ENCODE results near the gene COX7A1. TPM values are rescaled to one million over a fixed set of nuclear protein-coding genes. Genes with fewer than 3 reads are reported as not detected.

The COX7A1 gene
- total and polyA plus RNA-seq, 2 donors, result 40.4 to 45.0 TPM

- H3K9me3 ChIP-seq (ENCODE audit: control insufficient read depth in 2 of 2, insufficient read depth in 1 of 2, low read length in 1 of 2), result no peaks in the 10 kb centered on the region
- 96% methylated on average over 5 of the region's 5 CpGs for WGBS
- no peaks in the 10 kb centered on the region for H3K4me1 ChIP-seq (ENCODE audit: control insufficient read depth in 2 of 2, insufficient read depth in 2 of 2, low read length in 2 of 2)
- DNase-seq (ENCODE audit: low read depth in 6 of 9, low spot score in 9 of 9), result no peak
- H3K36me3 ChIP-seq (ENCODE audit: control insufficient read depth in 2 of 2, insufficient read depth in 2 of 2, low read length in 1 of 2), result peaks cover 34 to 47% of the 10 kb centered on the region in 2 donors
- no peak overlapping the region for H3K27ac ChIP-seq (ENCODE audit: low read depth in 1 of 2, low read length in 1 of 2)
- no peak overlapping the region for H3K4me3 ChIP-seq (ENCODE audit: low read length in 2 of 2)
- H3K27me3 ChIP-seq (ENCODE audit: control insufficient read depth in 2 of 2, insufficient read depth in 1 of 2, low read length in 1 of 2), result no peaks in the 10 kb centered on the region
These were observed 45.3 kb downstream of the COX7A1 start for GRCh38 chr19:36106991-36107390.

GRCh38 chr19:36106441-36106840 lies 45.8 kb downstream of the COX7A1 start:
- 97% methylated on average over 6 of the region's 6 CpGs for WGBS
- DNase-seq (ENCODE audit: low read depth in 6 of 9, low spot score in 9 of 9), result no peak
- Histone ChIP-seq H3K36me3 (ENCODE audit: control insufficient read depth in 2 of 2, insufficient read depth in 2 of 2, low read length in 1 of 2) (peaks cover 38 to 53% of the 10 kb centered on the region in 2 donors), H3K27ac (ENCODE audit: low read depth in 1 of 2, low read length in 1 of 2) (no peak overlapping the region), H3K27me3 (ENCODE audit: control insufficient read depth in 2 of 2, insufficient read depth in 1 of 2, low read length in 1 of 2) (no peaks in the 10 kb centered on the region), H3K4me3 (ENCODE audit: low read length in 2 of 2) (no peak overlapping the region), H3K4me1 (ENCODE audit: control insufficient read depth in 2 of 2, insufficient read depth in 2 of 2, low read length in 2 of 2) (no peaks in the 10 kb centered on the region), H3K9me3 (ENCODE audit: control insufficient read depth in 2 of 2, insufficient read depth in 1 of 2, low read length in 1 of 2) (no peaks in the 10 kb centered on the region)

- Histone ChIP-seq H3K4me3 (ENCODE audit: low read length in 2 of 2) (no peak overlapping the region), H3K27me3 (ENCODE audit: control insufficient read depth in 2 of 2, insufficient read depth in 1 of 2, low read length in 1 of 2) (no peaks in the 10 kb centered on the region), H3K36me3 (ENCODE audit: control insufficient read depth in 2 of 2, insufficient read depth in 2 of 2, low read length in 1 of 2) (peaks cover 48 to 67% of the 10 kb centered on the region in 2 donors), H3K27ac (ENCODE audit: low read depth in 1 of 2, low read length in 1 of 2) (no peak overlapping the region), H3K4me1 (ENCODE audit: control insufficient read depth in 2 of 2, insufficient read depth in 2 of 2, low read length in 2 of 2) (no peaks in the 10 kb centered on the region), H3K9me3 (ENCODE audit: control insufficient read depth in 2 of 2, insufficient read depth in 1 of 2, low read length in 1 of 2) (no peaks in the 10 kb centered on the region)
- DNase-seq (ENCODE audit: low read depth in 6 of 9, low spot score in 9 of 9), result no peak
- 97% methylated on average over 12 of the region's 12 CpGs for WGBS
These were observed 48.2 kb downstream of the COX7A1 start for GRCh38 chr19:36103842-36104552.

GRCh38 chr19:36103040-36103626 lies 49.1 kb downstream of the COX7A1 start:
- Histone ChIP-seq H3K9me3 (ENCODE audit: control insufficient read depth in 2 of 2, insufficient read depth in 1 of 2, low read length in 1 of 2) (no peaks in the 10 kb centered on the region), H3K36me3 (ENCODE audit: control insufficient read depth in 2 of 2, insufficient read depth in 2 of 2, low read length in 1 of 2) (peaks cover 51 to 68% of the 10 kb centered on the region in 2 donors), H3K27ac (ENCODE audit: low read depth in 1 of 2, low read length in 1 of 2) (no peak overlapping the region), H3K27me3 (ENCODE audit: control insufficient read depth in 2 of 2, insufficient read depth in 1 of 2, low read length in 1 of 2) (no peaks in the 10 kb centered on the region), H3K4me3 (ENCODE audit: low read length in 2 of 2) (no peak overlapping the region), H3K4me1 (ENCODE audit: control insufficient read depth in 2 of 2, insufficient read depth in 2 of 2, low read length in 2 of 2) (no peaks in the 10 kb centered on the region)
- WGBS, result 95% methylated on average over 24 of the region's 24 CpGs
- DNase-seq (ENCODE audit: low read depth in 6 of 9, low spot score in 9 of 9), result no peak

- H3K27ac ChIP-seq (ENCODE audit: low read depth in 1 of 2, low read length in 1 of 2), result no peak overlapping the region
- peaks cover 55 to 79% of the 10 kb centered on the region in 2 donors for H3K36me3 ChIP-seq (ENCODE audit: control insufficient read depth in 2 of 2, insufficient read depth in 2 of 2, low read length in 1 of 2)
- no peak for DNase-seq (ENCODE audit: low read depth in 6 of 9, low spot score in 9 of 9)
- 98% methylated on average over 27 of the region's 27 CpGs for WGBS
- no peaks in the 10 kb centered on the region for H3K9me3 ChIP-seq (ENCODE audit: control insufficient read depth in 2 of 2, insufficient read depth in 1 of 2, low read length in 1 of 2)
- no peaks in the 10 kb centered on the region for H3K4me1 ChIP-seq (ENCODE audit: control insufficient read depth in 2 of 2, insufficient read depth in 2 of 2, low read length in 2 of 2)
- no peak overlapping the region for H3K4me3 ChIP-seq (ENCODE audit: low read length in 2 of 2)
- no peaks in the 10 kb centered on the region for H3K27me3 ChIP-seq (ENCODE audit: control insufficient read depth in 2 of 2, insufficient read depth in 1 of 2, low read length in 1 of 2)
These were observed 50.5 kb downstream of the COX7A1 start for GRCh38 chr19:36101550-36102327.

Other genes starting within 250 kb of the COX7A1 start
- 50.7 TPM for gene HCST, start 249.9 kb downstream of the COX7A1 start, total RNA-seq
- 158 TPM for gene HCST, start 249.9 kb downstream of the COX7A1 start, polyA plus RNA-seq
- gene TYROBP, start 244.2 kb downstream of the COX7A1 start, total RNA-seq, result 52.6 TPM
- 162 TPM for gene TYROBP, start 244.2 kb downstream of the COX7A1 start, polyA plus RNA-seq
- 0.47 TPM for gene LRFN3, start 216.1 kb downstream of the COX7A1 start, total RNA-seq
- gene LRFN3, start 216.1 kb downstream of the COX7A1 start, polyA plus RNA-seq, result 1.6 TPM
- 28.8 TPM for gene SDHAF1, start 157.3 kb downstream of the COX7A1 start, total RNA-seq
- 27.2 TPM for gene SDHAF1, start 157.3 kb downstream of the COX7A1 start, polyA plus RNA-seq
- 3.1 TPM for gene SYNE4, start 143.6 kb downstream of the COX7A1 start, total RNA-seq
- 5.8 TPM for gene SYNE4, start 143.6 kb downstream of the COX7A1 start, polyA plus RNA-seq
- gene ALKBH6, start 138.2 kb downstream of the COX7A1 start, total RNA-seq, result 14.1 TPM
- gene ALKBH6, start 138.2 kb downstream of the COX7A1 start, polyA plus RNA-seq, result 33.9 TPM
- 3.6 TPM for gene CLIP3, start 119.6 kb downstream of the COX7A1 start, total RNA-seq
- 6.7 TPM for gene CLIP3, start 119.6 kb downstream of the COX7A1 start, polyA plus RNA-seq
- 5.4 TPM for gene THAP8, start 98.2 kb downstream of the COX7A1 start, total RNA-seq
- gene THAP8, start 98.2 kb downstream of the COX7A1 start, polyA plus RNA-seq, result 5.7 TPM
- 4.6 TPM for gene WDR62, start 97.5 kb downstream of the COX7A1 start, total RNA-seq
- 2.4 TPM for gene WDR62, start 97.5 kb downstream of the COX7A1 start, polyA plus RNA-seq
- not detected for gene OVOL3, start 41.3 kb downstream of the COX7A1 start, total RNA-seq
- 0.11 TPM for gene OVOL3, start 41.3 kb downstream of the COX7A1 start, polyA plus RNA-seq
- gene POLR2I, start 37.6 kb downstream of the COX7A1 start, total RNA-seq, result 81.7 TPM
- gene POLR2I, start 37.6 kb downstream of the COX7A1 start, polyA plus RNA-seq, result 58.2 TPM
- gene TBCB, start 37.0 kb downstream of the COX7A1 start, total RNA-seq, result 186 TPM
- 159 TPM for gene TBCB, start 37.0 kb downstream of the COX7A1 start, polyA plus RNA-seq
- gene CAPNS1, start 12.4 kb downstream of the COX7A1 start, total RNA-seq, result 254 TPM
- gene CAPNS1, start 12.4 kb downstream of the COX7A1 start, polyA plus RNA-seq, result 380 TPM
- gene ZNF565, start 62.2 kb upstream of the COX7A1 start, total RNA-seq, result 3.1 TPM
- gene ZNF565, start 62.2 kb upstream of the COX7A1 start, polyA plus RNA-seq, result 3.0 TPM
- 74.7 TPM for gene ZNF146, start 62.7 kb upstream of the COX7A1 start, total RNA-seq
- gene ZNF146, start 62.7 kb upstream of the COX7A1 start, polyA plus RNA-seq, result 41.4 TPM
- gene ZFP14, start 226.8 kb upstream of the COX7A1 start, total RNA-seq, result 7.4 TPM
- gene ZFP14, start 226.8 kb upstream of the COX7A1 start, polyA plus RNA-seq, result 4.0 TPM